AG04450 (cell line): ENCODE results near the gene TMEM26. TPM values are rescaled to one million over a fixed set of nuclear protein-coding genes. Genes with fewer than 3 reads are reported as not detected.

Source experiments
- CTCF ChIA-PET: fragments of 300-600, 350-600 bp; formaldehyde crosslinking; extraction: SDS; loops from one replicate; lab custom pipeline; 2022; ENCODE audit warnings: antibody characterized with exemption, inconsistent platforms; lab: Charles Lee
- POLR2A ChIA-PET: fragments of 350-600 bp; formaldehyde crosslinking; extraction: SDS; loops from one replicate; lab custom pipeline; 2021; ENCODE audit warnings: antibody characterized with exemption, inconsistent platforms; lab: Yijun Ruan, JAX
- DNase-seq: peaks from one replicate; pipeline ENCODE4 v3.0.0-alpha.2; 2011; ENCODE audit warnings: low read depth, low spot score
- H3K27ac ChIP-seq: one replicate; pipeline ENCODE4 v1.5.1; 2012; ENCODE audit warnings: low read depth, low read length, control low read depth
- H3K27me3 ChIP-seq: one replicate; pipeline ENCODE4 v1.6.0; 2012; ENCODE audit warnings: low read length; ENCODE audit not compliant: control insufficient read depth, insufficient read depth
- H3K4me3 ChIP-seq: 2 replicates; pipeline ENCODE4 v1.5.1; 2011; ENCODE audit warnings: mild to moderate bottlenecking, low read depth, low read length, control low read depth
- H3K9me3 ChIP-seq: 2 replicates; pipeline ENCODE4 v1.5.1; 2012; ENCODE audit warnings: low read length; ENCODE audit not compliant: control insufficient read depth, insufficient read depth
- polyA plus RNA-seq: library from polyadenylated mRNA; depleted of rRNA; stranded (reverse); fragments of >200 nt; gene quantifications from 2 replicates; pipeline ENCODE4 v1.2.3, GENCODE V29; 2011
- TF ChIP-seq, protein P1 (sequence below): IDR thresholded peaks from 2 replicates; pipeline ENCODE4 v1.5.1; 2011; ENCODE audit warnings: low read depth, low read length, control low read depth, inconsistent platforms

Gene TMEM26
- polyA plus RNA-seq, 1 experiment: 2.3 TPM

DNA sequence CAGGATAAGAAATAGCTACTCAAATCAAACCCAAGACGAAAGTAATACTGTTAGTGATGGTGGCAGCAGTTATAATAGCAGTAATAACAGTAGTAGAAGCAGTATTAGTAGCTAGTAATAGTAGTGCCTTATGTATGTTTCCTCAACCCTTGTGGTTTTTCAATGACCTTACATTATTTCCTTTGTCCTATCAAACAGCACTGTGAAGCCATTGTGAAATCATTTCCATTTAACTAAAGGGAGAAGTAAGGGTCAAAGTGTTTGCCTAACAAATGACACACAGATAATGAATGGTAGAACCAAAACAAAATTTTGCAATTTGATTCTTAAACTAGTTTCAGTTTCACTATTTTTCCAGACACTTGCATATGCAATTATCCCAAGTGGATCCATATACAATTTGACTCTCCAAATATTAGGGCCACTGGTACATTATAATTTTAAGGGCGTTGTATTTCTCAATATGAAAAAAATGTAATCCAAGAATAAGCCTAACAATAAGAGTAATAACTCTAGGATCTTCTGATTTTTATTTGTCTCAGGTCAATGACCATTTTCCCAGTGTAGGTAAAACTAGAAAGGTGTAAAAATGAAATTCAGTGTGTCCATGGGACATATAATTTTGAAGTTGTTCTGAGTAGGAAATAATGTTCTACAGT lies 33.7 kb upstream of the TMEM26 start:
- CTCF ChIA-PET: interaction anchor here (0.6 to 0.8 kb wide), 2 partner anchors 32 to 462 kb away, joined by 3 read pairs; no protein-coding TSS in a partner anchor
- POLR2A ChIA-PET: interaction anchor here (0.5 to 0.6 kb wide), 2 partner anchors 13 to 424 kb away, joined by 3 to 4 read pairs; no protein-coding TSS in a partner anchor
- Histone ChIP-seq H3K9me3 (no peaks in the 10 kb centered on the region), H3K4me3 (no peak overlapping the region), H3K27me3 (no peaks in the 10 kb centered on the region), H3K27ac (no peak overlapping the region)
- no peak for DNase-seq
- TF ChIP-seq, protein P1, sequence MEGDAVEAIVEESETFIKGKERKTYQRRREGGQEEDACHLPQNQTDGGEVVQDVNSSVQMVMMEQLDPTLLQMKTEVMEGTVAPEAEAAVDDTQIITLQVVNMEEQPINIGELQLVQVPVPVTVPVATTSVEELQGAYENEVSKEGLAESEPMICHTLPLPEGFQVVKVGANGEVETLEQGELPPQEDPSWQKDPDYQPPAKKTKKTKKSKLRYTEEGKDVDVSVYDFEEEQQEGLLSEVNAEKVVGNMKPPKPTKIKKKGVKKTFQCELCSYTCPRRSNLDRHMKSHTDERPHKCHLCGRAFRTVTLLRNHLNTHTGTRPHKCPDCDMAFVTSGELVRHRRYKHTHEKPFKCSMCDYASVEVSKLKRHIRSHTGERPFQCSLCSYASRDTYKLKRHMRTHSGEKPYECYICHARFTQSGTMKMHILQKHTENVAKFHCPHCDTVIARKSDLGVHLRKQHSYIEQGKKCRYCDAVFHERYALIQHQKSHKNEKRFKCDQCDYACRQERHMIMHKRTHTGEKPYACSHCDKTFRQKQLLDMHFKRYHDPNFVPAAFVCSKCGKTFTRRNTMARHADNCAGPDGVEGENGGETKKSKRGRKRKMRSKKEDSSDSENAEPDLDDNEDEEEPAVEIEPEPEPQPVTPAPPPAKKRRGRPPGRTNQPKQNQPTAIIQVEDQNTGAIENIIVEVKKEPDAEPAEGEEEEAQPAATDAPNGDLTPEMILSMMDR: no peak

DNA sequence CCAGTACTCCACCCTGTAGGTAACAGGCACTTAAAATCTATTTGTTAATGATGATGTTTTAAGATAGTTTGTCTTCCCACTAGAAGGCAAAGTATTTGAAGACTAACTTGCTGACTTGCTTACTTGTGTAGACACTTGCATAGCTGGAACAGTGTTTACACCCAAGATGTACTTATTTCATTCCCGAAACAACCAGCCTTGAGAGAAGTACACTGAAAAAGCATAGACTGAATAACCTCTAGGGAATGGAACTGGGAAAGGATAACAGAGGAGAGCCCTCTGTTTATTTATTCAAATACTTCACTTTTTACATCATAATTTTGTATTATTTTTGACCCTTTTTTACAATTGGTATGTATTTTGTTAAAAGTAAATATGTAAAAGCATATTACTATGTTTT lies 33.1 kb upstream of the TMEM26 start:
- Histone ChIP-seq H3K27me3 (no peaks in the 10 kb centered on the region), H3K4me3 (no peak overlapping the region), H3K27ac (no peak overlapping the region), H3K9me3 (no peaks in the 10 kb centered on the region)
- ChIA-PET CTCF (no interaction called here), POLR2A (interaction anchor here (0.5 kb wide), 1 partner anchor 424 kb away, joined by 3 read pairs; no protein-coding TSS in a partner anchor)
- TF ChIP-seq, protein P1: no peak
- DNase-seq: no peak

DNA sequence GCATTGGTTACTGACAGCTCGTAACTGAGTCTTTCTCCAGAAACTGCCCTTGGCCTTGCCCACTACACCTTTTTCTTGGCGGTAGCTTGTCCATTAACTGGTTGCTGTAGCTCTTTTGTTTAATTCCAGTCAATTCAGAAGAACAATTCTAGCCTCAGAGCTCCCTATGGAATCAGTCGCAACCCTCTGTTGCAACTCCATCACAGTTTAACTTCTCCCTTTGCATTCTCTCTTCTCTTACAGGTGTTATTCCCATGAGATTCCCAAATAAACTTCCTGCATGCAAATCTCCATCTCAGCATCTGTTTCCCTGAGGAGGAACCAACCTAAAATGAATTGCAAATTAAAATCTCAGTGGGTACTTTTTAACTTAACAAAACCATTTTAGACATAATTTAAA lies 28.4 kb upstream of the TMEM26 start:
- H3K4me3 ChIP-seq: no peak overlapping the region
- no peaks in the 10 kb centered on the region for H3K9me3 ChIP-seq
- no peak for DNase-seq
- no peak overlapping the region for H3K27ac ChIP-seq
- no peaks in the 10 kb centered on the region for H3K27me3 ChIP-seq
- ChIA-PET POLR2A (no interaction called here), CTCF (no interaction called here)
- TF ChIP-seq, protein P1: no peak

DNA sequence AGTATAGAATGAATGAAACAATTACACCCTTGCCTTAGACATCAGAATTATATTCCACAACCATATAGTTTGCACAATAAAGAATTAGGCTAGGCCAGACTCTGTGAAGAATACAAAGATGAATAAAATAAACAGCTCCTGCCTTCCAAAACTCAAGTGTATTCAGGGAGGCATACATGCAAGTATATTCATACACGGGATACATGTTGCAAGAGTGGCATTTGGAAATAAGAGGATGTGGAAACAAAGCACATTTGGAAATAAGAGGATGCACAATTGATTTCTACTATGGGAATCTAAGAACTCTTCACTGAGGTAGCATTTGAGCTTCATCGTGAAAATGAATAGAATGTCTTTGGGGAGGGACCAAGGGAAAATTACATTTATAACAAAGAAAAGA lies 27.0 kb upstream of the TMEM26 start:
- Histone ChIP-seq H3K27me3 (no peaks in the 10 kb centered on the region), H3K4me3 (no peak overlapping the region), H3K27ac (no peak overlapping the region), H3K9me3 (no peaks in the 10 kb centered on the region)
- ChIA-PET CTCF (interaction anchor here (0.9 kb wide), 1 partner anchor 127 kb away, joined by 4 read pairs; no protein-coding TSS in a partner anchor), POLR2A (no interaction called here)
- DNase-seq: no peak
- TF ChIP-seq, protein P1: no peak

DNA sequence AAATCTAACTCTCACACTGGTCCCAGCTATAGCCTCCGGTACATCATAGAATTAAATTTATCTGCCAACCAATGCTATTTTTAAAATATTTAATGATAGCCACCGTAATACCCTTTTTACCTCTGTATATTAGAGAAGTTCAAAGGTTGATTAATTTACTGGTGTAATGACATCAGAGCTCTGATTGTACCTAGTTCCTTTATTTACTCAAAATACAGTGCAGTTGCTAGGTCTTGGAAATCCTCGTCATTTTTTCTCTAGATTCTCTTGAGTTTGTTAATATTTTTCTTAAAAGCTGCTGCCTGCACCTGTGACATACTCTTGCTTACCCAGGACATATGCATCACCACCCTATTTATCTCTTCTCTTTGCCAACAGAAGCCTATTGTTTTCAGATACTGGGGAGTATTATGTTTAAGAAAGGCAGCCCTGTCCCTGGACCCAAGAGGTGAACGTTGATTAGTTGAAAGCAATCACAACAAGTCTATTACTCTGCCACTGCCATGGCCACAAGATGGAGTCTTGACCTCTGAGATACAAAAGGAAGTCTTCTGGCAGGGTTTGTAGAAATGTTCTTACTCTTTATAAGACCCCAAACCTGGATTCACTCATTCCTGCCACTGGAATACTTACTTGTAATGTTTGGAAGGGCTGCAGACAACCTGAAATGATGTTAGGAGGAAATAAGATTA lies 25.6 kb upstream of the TMEM26 start:
- no peak for DNase-seq
- Histone ChIP-seq H3K27ac (no peak overlapping the region), H3K27me3 (no peaks in the 10 kb centered on the region), H3K9me3 (no peaks in the 10 kb centered on the region), H3K4me3 (no peak overlapping the region)
- TF ChIP-seq, protein P1: no peak
- CTCF ChIA-PET: no interaction called here
- POLR2A ChIA-PET: no interaction called here
